Stimulated activated CD4-positive, alpha-beta T cell treated with anti-CD3 and anti-CD28 coated beads, TNF-alpha, amount 100 ng/mL, for 24 hours (primary cell): ENCODE measurements around the gene GREB1L.

Experiments used
- DNase-seq, 3 experiments: peaks; one replicate each; pipeline ENCODE4 v3.0.0-alpha.2; 2020; ENCODE audit warnings: low read depth in 3 of 3

GREB1L gene

GRCh38 chr18:21449367-21450290, 207.6 kb downstream of the GREB1L start:
- DNase-seq: no peak

- DNase-seq: no peak
These were observed 208.5 kb downstream of the GREB1L start for GRCh38 chr18:21450503-21450902.

GRCh38 chr18:21450913-21451312, 208.9 kb downstream of the GREB1L start:
- no peak for DNase-seq

GRCh38 chr18:21451851-21452250, 209.8 kb downstream of the GREB1L start:
- no peak for DNase-seq

- DNase-seq: no peak
These were observed 210.3 kb downstream of the GREB1L start for GRCh38 chr18:21452276-21452780.

- no peak for DNase-seq
These were observed 210.9 kb downstream of the GREB1L start for GRCh38 chr18:21452796-21453510.

GRCh38 chr18:21453511-21453901, 211.5 kb downstream of the GREB1L start:
- no peak for DNase-seq

- no peak for DNase-seq
These were observed 212.7 kb downstream of the GREB1L start for GRCh38 chr18:21454725-21455124.

- no peak for DNase-seq
These were observed 214.6 kb downstream of the GREB1L start for GRCh38 chr18:21456428-21457178.

- no peak for DNase-seq
These were observed 215.1 kb downstream of the GREB1L start for GRCh38 chr18:21457179-21457535.

- DNase-seq: no peak
These were observed 216.3 kb downstream of the GREB1L start for GRCh38 chr18:21458310-21458709.

- DNase-seq: no peak
These were observed 216.8 kb downstream of the GREB1L start for GRCh38 chr18:21458788-21459187.

GRCh38 chr18:21459706-21460286, 217.8 kb downstream of the GREB1L start:
- no peak for DNase-seq

- DNase-seq: no peak
These were observed 219.4 kb downstream of the GREB1L start for GRCh38 chr18:21461460-21461859.

- no peak for DNase-seq
These were observed 221.7 kb downstream of the GREB1L start for GRCh38 chr18:21463718-21464117.

- no peak for DNase-seq
These were observed 226.6 kb downstream of the GREB1L start for GRCh38 chr18:21468514-21469164.

GRCh38 chr18:21472741-21473140, 230.7 kb downstream of the GREB1L start:
- no peak for DNase-seq

GRCh38 chr18:21474621-21475020, 232.6 kb downstream of the GREB1L start:
- no peak for DNase-seq

GRCh38 chr18:21479721-21480120, 237.7 kb downstream of the GREB1L start:
- DNase-seq: no peak

- no peak for DNase-seq
These were observed 239.7 kb downstream of the GREB1L start for GRCh38 chr18:21481739-21482138.

- DNase-seq: no peak
These were observed 241.0 kb downstream of the GREB1L start for GRCh38 chr18:21483051-21483450.
